Erythroblast (primary cell): ENCODE measurements around the gene DSC2.

ENCODE experiments used
- GATA1 ChIP-seq: IDR thresholded peaks from 2 replicates; pipeline ENCODE4 v1.6.1; 2011; ENCODE audit warnings: low read depth, mild to moderate bottlenecking, control low read depth, low read length, moderate library complexity
- POLR2A ChIP-seq: IDR thresholded peaks from 2 replicates; pipeline ENCODE4 v1.6.1; 2011; ENCODE audit warnings: mild to moderate bottlenecking, low read length

GRCh38 chr18:31102941-31103340 lies 720 bp upstream of the DSC2 start:
- TF ChIP-seq GATA1 (no peak), POLR2A (no peak)
